Measurements from ENCODE around the gene GUCD1. TPM values are rescaled to one million over a fixed set of nuclear protein-coding genes. Genes with fewer than 3 reads are reported as not detected.

The GUCD1 gene
- total and polyA plus RNA-seq, 9 of the 15 experiments (the other 6 are each of a cell fraction or from before 2014, with no cell fraction given), result 31.5 to 67.8 (median 50.3) TPM

DNA sequence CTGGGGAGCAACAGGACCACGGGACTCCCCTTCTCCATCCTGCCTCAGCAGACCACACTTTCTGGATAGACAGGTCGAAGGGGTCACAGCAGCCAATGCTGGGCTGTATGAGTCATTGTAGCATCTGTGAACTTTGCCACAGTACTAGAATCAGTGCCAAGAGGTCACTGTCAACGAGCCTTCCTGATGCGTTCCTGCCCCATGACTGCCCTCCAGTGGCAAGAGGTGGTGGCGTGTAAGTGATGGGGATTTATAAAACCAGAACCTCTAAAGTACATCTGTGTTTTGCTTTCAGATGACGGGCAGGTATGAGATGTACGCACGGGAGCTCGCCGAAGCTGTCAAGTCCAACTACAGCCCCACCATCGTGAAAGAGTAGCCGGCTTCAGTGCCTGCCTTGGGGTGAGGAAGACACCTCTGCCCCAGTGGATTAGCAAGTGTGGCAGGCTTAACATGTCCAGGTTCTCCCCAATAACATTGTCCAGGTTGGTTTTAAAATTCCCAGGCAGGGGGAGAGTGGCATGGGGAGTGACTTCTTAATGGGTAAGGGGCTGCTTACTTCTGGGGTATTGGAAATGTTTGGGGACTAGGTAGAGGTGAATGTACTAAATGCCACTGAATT lies 29.4 kb downstream of the GUCD1 start (continued):
- TF ChIP-seq, protein P1, sequence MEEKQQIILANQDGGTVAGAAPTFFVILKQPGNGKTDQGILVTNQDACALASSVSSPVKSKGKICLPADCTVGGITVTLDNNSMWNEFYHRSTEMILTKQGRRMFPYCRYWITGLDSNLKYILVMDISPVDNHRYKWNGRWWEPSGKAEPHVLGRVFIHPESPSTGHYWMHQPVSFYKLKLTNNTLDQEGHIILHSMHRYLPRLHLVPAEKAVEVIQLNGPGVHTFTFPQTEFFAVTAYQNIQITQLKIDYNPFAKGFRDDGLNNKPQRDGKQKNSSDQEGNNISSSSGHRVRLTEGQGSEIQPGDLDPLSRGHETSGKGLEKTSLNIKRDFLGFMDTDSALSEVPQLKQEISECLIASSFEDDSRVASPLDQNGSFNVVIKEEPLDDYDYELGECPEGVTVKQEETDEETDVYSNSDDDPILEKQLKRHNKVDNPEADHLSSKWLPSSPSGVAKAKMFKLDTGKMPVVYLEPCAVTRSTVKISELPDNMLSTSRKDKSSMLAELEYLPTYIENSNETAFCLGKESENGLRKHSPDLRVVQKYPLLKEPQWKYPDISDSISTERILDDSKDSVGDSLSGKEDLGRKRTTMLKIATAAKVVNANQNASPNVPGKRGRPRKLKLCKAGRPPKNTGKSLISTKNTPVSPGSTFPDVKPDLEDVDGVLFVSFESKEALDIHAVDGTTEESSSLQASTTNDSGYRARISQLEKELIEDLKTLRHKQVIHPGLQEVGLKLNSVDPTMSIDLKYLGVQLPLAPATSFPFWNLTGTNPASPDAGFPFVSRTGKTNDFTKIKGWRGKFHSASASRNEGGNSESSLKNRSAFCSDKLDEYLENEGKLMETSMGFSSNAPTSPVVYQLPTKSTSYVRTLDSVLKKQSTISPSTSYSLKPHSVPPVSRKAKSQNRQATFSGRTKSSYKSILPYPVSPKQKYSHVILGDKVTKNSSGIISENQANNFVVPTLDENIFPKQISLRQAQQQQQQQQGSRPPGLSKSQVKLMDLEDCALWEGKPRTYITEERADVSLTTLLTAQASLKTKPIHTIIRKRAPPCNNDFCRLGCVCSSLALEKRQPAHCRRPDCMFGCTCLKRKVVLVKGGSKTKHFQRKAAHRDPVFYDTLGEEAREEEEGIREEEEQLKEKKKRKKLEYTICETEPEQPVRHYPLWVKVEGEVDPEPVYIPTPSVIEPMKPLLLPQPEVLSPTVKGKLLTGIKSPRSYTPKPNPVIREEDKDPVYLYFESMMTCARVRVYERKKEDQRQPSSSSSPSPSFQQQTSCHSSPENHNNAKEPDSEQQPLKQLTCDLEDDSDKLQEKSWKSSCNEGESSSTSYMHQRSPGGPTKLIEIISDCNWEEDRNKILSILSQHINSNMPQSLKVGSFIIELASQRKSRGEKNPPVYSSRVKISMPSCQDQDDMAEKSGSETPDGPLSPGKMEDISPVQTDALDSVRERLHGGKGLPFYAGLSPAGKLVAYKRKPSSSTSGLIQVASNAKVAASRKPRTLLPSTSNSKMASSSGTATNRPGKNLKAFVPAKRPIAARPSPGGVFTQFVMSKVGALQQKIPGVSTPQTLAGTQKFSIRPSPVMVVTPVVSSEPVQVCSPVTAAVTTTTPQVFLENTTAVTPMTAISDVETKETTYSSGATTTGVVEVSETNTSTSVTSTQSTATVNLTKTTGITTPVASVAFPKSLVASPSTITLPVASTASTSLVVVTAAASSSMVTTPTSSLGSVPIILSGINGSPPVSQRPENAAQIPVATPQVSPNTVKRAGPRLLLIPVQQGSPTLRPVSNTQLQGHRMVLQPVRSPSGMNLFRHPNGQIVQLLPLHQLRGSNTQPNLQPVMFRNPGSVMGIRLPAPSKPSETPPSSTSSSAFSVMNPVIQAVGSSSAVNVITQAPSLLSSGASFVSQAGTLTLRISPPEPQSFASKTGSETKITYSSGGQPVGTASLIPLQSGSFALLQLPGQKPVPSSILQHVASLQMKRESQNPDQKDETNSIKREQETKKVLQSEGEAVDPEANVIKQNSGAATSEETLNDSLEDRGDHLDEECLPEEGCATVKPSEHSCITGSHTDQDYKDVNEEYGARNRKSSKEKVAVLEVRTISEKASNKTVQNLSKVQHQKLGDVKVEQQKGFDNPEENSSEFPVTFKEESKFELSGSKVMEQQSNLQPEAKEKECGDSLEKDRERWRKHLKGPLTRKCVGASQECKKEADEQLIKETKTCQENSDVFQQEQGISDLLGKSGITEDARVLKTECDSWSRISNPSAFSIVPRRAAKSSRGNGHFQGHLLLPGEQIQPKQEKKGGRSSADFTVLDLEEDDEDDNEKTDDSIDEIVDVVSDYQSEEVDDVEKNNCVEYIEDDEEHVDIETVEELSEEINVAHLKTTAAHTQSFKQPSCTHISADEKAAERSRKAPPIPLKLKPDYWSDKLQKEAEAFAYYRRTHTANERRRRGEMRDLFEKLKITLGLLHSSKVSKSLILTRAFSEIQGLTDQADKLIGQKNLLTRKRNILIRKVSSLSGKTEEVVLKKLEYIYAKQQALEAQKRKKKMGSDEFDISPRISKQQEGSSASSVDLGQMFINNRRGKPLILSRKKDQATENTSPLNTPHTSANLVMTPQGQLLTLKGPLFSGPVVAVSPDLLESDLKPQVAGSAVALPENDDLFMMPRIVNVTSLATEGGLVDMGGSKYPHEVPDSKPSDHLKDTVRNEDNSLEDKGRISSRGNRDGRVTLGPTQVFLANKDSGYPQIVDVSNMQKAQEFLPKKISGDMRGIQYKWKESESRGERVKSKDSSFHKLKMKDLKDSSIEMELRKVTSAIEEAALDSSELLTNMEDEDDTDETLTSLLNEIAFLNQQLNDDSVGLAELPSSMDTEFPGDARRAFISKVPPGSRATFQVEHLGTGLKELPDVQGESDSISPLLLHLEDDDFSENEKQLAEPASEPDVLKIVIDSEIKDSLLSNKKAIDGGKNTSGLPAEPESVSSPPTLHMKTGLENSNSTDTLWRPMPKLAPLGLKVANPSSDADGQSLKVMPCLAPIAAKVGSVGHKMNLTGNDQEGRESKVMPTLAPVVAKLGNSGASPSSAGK (IDR thresholded peaks at IDR 0.05), result no peak
- peak; percentile 16; the same call in 1 of the 2 replicates for TF ChIP-seq ZEB2 (IDR thresholded peaks at IDR 0.05)
- no peak for TF ChIP-seq RUNX1 (IDR thresholded peaks at IDR 0.05; ENCODE audit: low read depth)
- TF ChIP-seq ZBTB49 (CRISPR knock-in tag; IDR thresholded peaks at IDR 0.05; ENCODE audit: borderline replicate concordance), result no peak
